Activated CD8-positive, alpha-beta memory T cell treated with anti-CD3 and anti-CD28 coated beads, Interleukin-2, amount 10 ng/mL, durations not matched to agents 7 days and 5 days (primary cell): ENCODE results near the gene NCOA3. TPM values are rescaled to one million over a fixed set of nuclear protein-coding genes. Genes with fewer than 3 reads are reported as not detected.

Source experiments
- ATAC-seq: fragments of 150-1000 bp; cut with Tn5 transposase; one replicate; pipeline ENCODE4 v1.10.0; 2021; ENCODE audit warnings: moderate library complexity
- CTCF ChIA-PET: fragments of 350-600 bp; sonication (Branson Sonifier 250); formaldehyde crosslinking; loops from one replicate; lab custom pipeline; 2021; ENCODE audit warnings: antibody characterized with exemption; lab: Charles Lee
- DNase-seq: peaks from one replicate; pipeline ENCODE4 v3.0.0-alpha.2; 2020
- H3K27ac Mint-ChIP-seq: one replicate; pipeline ENCODE4 v1.8.0; 2021; ENCODE audit warnings: mild to moderate bottlenecking, mixed read lengths
- H3K27me3 Mint-ChIP-seq: one replicate; pipeline ENCODE4 v1.8.0; 2021; ENCODE audit warnings: mixed read lengths
- H3K36me3 Mint-ChIP-seq: one replicate; pipeline ENCODE4 v1.8.0; 2021; ENCODE audit warnings: mild to moderate bottlenecking, mixed read lengths
- H3K4me1 Mint-ChIP-seq: one replicate; pipeline ENCODE4 v1.8.0; 2021; ENCODE audit warnings: mixed read lengths
- H3K4me3 Mint-ChIP-seq: one replicate; pipeline ENCODE4 v1.8.0; 2021; ENCODE audit warnings: mild to moderate bottlenecking, moderate library complexity, mixed read lengths
- H3K9me3 Mint-ChIP-seq: one replicate; pipeline ENCODE4 v1.8.0; 2022; ENCODE audit warnings: low read depth, mixed read lengths
- total RNA-seq, 2 experiments: library from RNA; stranded (reverse); gene quantifications; one replicate each; pipeline ENCODE4 v1.2.3, GENCODE V29; 2021

The NCOA3 gene
- total RNA-seq, 2 experiments from 2014 or later: 74.9 to 75.8 TPM

DNA sequence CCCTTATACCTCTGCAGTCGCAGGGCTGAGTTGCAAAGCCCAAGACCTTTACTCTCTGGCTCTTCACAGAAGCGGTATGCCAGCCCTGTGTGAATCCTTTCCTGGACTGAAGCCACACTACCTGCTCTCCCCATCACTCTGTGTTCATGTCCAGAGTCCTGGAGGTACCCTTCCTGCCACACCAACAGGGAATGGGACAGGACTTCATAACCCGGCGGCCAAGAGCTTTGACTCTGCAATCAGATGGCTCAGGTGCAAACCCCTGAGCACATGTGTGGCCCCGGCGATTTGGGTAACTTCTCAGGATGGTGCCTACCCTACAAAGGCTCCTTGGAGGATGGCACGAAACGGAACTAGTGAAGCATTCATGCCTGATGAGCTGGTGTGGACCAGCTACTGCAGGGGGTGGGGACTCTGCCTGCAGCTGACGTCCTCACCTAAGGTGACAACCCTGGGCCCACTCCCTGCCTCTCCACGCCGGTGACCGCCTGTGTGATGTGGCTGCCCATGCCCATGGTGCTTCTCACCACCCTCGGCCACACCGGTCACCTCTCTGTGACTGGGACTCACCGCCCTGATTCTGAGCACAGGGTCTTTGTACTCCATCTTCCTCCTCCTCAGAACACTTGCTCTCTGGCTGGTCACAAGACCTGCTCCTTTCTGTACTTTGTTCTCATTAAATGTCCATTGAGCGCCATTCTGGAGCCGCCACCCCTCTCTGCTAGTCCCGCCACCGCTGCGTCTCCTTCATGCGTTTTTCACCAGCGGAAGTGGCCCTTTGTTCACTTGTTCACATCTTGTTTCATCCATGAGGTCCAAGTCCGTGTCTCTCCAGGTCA lies 166.8 kb downstream of the NCOA3 start:
- CTCF ChIA-PET: interaction anchor here (1.0 kb wide), 1 partner anchor 8 kb away, joined by 3 read pairs; no protein-coding TSS in a partner anchor

GRCh38 chr20:47669152-47669425 lies 167.4 kb downstream of the NCOA3 start:
- Mint-ChIP-seq H3K4me3 (no peak overlapping the region), H3K27me3 (no peaks in the 10 kb centered on the region), H3K36me3 (no peaks in the 10 kb centered on the region), H3K9me3 (no peaks in the 10 kb centered on the region), H3K27ac (no peak overlapping the region), H3K4me1 (peaks cover 2% of the 10 kb centered on the region)
- CTCF ChIA-PET: no interaction called here
- ATAC-seq (no peak), DNase-seq (no peak)

More for the DNA sequence above, 166.8 kb downstream of the NCOA3 start:
- ATAC-seq (no peak), DNase-seq (no peak)
- Mint-ChIP-seq H3K4me1 (peaks cover 7% of the 10 kb centered on the region), H3K27ac (no peak overlapping the region), H3K27me3 (no peaks in the 10 kb centered on the region), H3K9me3 (no peaks in the 10 kb centered on the region), H3K36me3 (no peaks in the 10 kb centered on the region), H3K4me3 (no peak overlapping the region)

DNA sequence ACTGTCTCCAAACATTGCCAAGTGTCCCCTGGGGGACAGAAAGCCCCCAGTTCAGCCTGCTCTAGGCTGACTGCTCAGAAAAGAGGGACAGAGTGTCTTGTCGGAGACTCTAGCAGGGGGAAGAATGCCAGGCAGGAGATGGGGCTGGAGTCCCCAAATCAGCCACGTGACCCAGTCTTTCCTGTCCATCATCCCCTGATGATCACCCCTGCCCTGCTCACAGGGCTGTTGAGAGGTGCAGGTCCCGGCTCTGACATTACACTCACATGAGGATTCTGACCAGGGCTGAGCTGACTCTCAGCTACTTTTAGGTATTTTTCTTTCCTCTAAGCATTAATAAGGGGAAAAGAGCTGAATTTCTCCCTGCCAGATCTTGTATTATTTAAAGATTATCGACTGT lies 167.8 kb downstream of the NCOA3 start:
- Mint-ChIP-seq H3K4me1 (peaks cover 2% of the 10 kb centered on the region), H3K27me3 (no peaks in the 10 kb centered on the region), H3K36me3 (no peaks in the 10 kb centered on the region), H3K4me3 (no peak overlapping the region), H3K9me3 (no peaks in the 10 kb centered on the region), H3K27ac (no peak overlapping the region)
- DNase-seq (no peak), ATAC-seq (no peak)
- CTCF ChIA-PET: no interaction called here

DNA sequence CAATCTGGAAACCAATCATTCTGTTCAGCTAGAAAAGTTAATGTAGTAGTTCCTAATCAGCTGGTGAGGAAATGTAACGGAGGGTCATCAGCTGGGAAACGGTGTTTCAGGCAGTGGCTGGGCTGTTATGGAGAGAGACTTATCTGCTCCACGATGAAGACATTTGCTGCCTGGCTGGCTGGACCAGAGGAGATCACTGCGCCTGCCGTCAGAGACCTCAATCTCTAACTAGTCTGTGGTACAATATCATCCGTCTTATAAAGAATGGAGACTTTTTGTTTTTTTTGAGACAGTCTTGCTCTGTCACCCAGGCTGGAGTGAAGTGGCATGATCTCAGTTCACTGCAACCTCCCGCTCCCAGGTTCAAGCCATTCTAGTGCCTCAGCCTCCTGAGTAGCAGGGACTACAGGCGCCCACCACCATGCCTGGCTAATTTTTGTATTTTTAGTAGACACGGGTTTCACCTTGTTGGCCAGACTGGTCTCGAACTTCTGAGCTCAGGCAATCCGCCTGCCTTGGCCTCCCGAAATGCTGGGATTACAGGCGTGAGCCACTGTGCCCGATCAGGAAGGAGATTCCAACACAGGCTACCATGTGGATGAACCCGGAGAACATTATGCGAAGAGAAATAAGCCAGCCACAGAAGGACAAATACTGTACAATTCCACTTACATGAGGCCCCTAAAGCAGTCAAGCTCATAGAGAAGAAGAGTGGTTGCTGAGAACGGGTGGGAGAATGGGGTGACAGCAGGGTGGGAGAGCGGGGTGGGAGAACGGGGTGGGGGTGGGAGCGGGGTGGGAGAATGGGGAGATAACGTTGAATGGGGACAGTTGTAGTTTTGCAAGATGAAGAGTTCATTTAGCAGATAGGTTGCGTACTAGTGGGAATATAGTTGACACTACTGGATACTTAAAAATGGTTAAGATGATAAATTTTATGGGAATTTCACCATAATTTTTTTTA lies 168.5 kb downstream of the NCOA3 start:
- no peak for DNase-seq
- H3K36me3 Mint-ChIP-seq: no peaks in the 10 kb centered on the region
- CTCF ChIA-PET: interaction anchor here (1.2 kb wide), 1 partner anchor 950 kb away, joined by 4 read pairs; no protein-coding TSS in a partner anchor

DNA sequence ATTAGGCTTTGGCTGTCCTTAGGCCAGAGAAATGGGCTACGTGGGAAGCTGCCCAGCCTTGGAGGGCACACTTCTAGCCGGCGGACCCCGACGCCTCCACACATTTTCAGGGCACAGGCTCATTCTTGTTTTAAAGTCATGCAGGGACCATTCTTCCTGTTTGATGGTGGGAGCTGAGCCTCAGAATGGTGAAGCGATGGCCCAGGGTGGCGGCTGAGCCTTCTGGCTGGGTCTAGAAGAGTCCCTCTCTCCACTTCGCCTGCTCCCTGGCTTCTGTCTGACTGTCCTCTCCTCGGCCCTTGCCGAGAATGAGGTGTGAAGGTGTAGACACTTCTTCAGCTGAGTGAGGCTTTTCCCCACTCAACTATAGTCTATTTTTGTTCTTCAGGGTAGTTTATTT lies 169.2 kb downstream of the NCOA3 start:
- Mint-ChIP-seq H3K27me3 (no peaks in the 10 kb centered on the region), H3K27ac (no peak overlapping the region), H3K4me1 (peaks cover 2% of the 10 kb centered on the region), H3K4me3 (no peak overlapping the region), H3K36me3 (no peaks in the 10 kb centered on the region), H3K9me3 (no peaks in the 10 kb centered on the region)
- CTCF ChIA-PET: interaction anchor here (1.2 kb wide), 1 partner anchor 949 kb away, joined by 4 read pairs; no protein-coding TSS in a partner anchor
- no peak for ATAC-seq
- DNase-seq: no peak

More for the DNA sequence above, 168.5 kb downstream of the NCOA3 start:
- Mint-ChIP-seq H3K9me3 (no peaks in the 10 kb centered on the region), H3K27ac (no peak overlapping the region), H3K4me1 (peaks cover 2% of the 10 kb centered on the region), H3K4me3 (no peak overlapping the region), H3K27me3 (no peaks in the 10 kb centered on the region)
- no peak for ATAC-seq

GRCh38 chr20:47672166-47672565 lies 170.5 kb downstream of the NCOA3 start:
- CTCF ChIA-PET: interaction anchor here (1.3 kb wide), 1 partner anchor 948 kb away, joined by 4 read pairs; no protein-coding TSS in a partner anchor
- Mint-ChIP-seq H3K9me3 (no peaks in the 10 kb centered on the region), H3K27me3 (no peaks in the 10 kb centered on the region), H3K4me1 (peaks cover 2% of the 10 kb centered on the region), H3K27ac (no peak overlapping the region), H3K4me3 (no peak overlapping the region), H3K36me3 (no peaks in the 10 kb centered on the region)
- DNase-seq (no peak), ATAC-seq (no peak)

DNA sequence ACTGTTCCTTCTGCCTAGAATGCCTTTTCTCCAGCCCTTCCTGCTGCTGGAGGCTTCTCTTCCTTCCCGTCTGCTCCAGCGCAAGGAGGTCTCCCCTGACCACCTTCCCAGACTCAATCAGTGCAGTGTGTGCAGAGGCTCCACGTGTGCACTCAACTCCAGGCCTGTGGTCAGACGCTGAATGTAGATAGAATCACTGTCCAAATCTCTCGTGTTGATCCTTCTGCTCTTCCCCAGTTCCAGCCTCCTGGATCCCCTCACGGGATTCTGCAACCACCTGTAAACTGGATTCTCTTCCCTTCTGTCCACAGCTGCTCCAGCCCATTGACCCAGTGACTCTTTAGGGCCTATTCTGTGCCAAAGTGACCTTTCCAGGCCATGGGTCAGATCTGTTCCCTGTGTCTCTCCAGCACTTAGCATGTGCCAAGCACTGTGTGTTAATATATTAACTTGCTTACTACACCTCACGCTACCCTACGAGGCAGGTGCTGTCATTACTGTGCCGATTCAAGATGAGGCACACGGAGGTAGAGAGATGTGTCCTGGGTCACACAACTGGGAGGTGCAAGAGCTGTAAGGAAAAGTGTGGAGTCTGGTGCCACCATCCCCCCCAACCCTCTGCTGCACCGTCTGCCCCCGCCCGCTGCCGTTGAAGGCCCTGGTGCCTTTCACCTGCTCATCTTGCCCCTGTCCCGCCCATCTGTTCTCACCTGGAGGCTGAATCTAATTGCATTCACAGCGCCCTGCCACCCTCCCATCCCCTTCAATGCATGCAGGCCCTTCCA lies 171.4 kb downstream of the NCOA3 start:
- CTCF ChIA-PET: interaction anchor here (1.3 kb wide), 1 partner anchor 947 kb away, joined by 4 read pairs; no protein-coding TSS in a partner anchor
- Mint-ChIP-seq H3K4me1 (no peaks in the 10 kb centered on the region), H3K4me3 (no peak overlapping the region), H3K27me3 (no peaks in the 10 kb centered on the region), H3K27ac (no peak overlapping the region), H3K36me3 (no peaks in the 10 kb centered on the region), H3K9me3 (no peaks in the 10 kb centered on the region)
- DNase-seq (no peak), ATAC-seq (no peak)

DNA sequence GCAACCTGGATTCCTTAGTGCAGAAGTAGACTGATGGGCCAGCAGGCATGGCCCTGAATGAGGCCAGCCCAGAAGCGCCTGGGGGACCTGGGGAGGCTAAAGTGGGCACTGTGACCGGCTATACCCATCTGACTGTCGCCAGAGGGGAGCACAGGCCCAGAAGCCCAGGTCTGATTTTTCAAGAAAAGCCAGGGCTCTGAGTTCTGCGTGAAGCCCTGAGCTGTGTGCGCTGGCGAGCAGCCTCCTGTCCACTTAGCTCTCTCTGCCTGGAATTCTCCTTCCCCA lies 171.9 kb downstream of the NCOA3 start:
- Mint-ChIP-seq H3K9me3 (no peaks in the 10 kb centered on the region), H3K27ac (no peak overlapping the region), H3K4me3 (no peak overlapping the region), H3K36me3 (no peaks in the 10 kb centered on the region), H3K4me1 (no peaks in the 10 kb centered on the region), H3K27me3 (no peaks in the 10 kb centered on the region)
- no peak for DNase-seq
- no peak for ATAC-seq
- CTCF ChIA-PET: interaction anchor here (1.0 to 1.9 kb wide), 2 partner anchors 9 to 19 kb away, joined by 3 to 8 read pairs; no protein-coding TSS in a partner anchor

DNA sequence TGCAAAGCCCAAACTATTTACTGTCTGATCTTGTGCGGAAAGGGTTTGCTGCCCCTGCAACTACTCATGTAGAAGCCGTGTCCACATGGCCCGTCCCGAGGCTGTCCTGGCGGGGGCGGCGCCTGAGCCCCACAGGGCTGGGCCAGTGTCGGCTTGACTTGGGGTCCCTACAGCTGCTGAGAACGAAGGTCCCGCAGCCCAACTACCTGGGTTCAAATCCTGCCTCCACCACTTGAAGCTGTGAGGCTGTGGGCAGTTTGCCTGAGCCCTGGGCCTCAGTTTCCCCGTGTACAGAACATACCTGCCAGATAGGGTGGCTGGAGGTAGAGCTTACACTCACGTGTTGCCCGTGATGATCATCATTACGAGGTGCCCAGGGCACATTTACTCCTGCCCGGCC lies 172.5 kb downstream of the NCOA3 start:
- Mint-ChIP-seq H3K27ac (no peak overlapping the region), H3K4me1 (no peaks in the 10 kb centered on the region), H3K27me3 (no peaks in the 10 kb centered on the region), H3K9me3 (no peaks in the 10 kb centered on the region), H3K4me3 (no peak overlapping the region), H3K36me3 (no peaks in the 10 kb centered on the region)
- CTCF ChIA-PET: interaction anchor here (1.0 to 1.9 kb wide), 3 partner anchors 10 to 946 kb away, joined by 3 to 8 read pairs (median 5); no protein-coding TSS in a partner anchor
- ATAC-seq (no peak), DNase-seq (no peak)

DNA sequence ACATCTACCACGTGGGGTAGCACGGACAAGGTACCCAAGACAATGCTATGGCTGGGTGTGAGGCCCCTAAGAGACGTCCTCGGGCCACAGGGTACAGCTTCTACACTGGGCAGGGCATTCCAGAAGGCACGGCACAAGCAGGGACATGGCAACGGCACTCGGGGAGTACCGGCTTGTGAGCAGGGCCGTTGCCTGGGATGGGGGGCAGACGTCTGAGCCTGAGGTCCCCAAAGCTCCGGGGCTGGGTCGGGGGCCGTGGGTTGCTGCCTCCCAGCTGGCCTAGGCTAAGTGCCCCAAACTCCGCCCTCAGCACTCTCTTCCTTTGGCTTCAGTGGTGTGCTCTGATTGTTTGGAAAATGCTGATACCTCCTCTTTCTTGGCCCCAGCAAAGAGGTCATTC lies 173.0 kb downstream of the NCOA3 start:
- DNase-seq: no peak
- H3K9me3 Mint-ChIP-seq: no peaks in the 10 kb centered on the region
- H3K27ac Mint-ChIP-seq: no peak overlapping the region
- H3K27me3 Mint-ChIP-seq: no peaks in the 10 kb centered on the region
- ATAC-seq: no peak
- no peaks in the 10 kb centered on the region for H3K4me1 Mint-ChIP-seq
- H3K4me3 Mint-ChIP-seq: no peak overlapping the region
- CTCF ChIA-PET: interaction anchor here (0.8 to 1.9 kb wide), 4 partner anchors 11 to 946 kb away, joined by 3 to 8 read pairs (median 4); no protein-coding TSS in a partner anchor
- H3K36me3 Mint-ChIP-seq: no peaks in the 10 kb centered on the region

GRCh38 chr20:47675190-47676142 lies 173.8 kb downstream of the NCOA3 start:
- Mint-ChIP-seq H3K4me3 (no peak overlapping the region), H3K27me3 (no peaks in the 10 kb centered on the region), H3K4me1 (no peaks in the 10 kb centered on the region), H3K9me3 (no peaks in the 10 kb centered on the region), H3K27ac (no peak overlapping the region), H3K36me3 (no peaks in the 10 kb centered on the region)
- ATAC-seq (no peak), DNase-seq (no peak)
- CTCF ChIA-PET: interaction anchor here (0.8 to 1.9 kb wide), 3 partner anchors 11 to 945 kb away, joined by 3 to 8 read pairs (median 5); no protein-coding TSS in a partner anchor

GRCh38 chr20:47676219-47676721 lies 174.6 kb downstream of the NCOA3 start:
- ATAC-seq (no peak), DNase-seq (no peak)
- no peak overlapping the region for H3K27ac Mint-ChIP-seq
- no peaks in the 10 kb centered on the region for H3K4me1 Mint-ChIP-seq
- no peak overlapping the region for H3K4me3 Mint-ChIP-seq
- CTCF ChIA-PET: interaction anchor here (2.3 to 3.1 kb wide), 2 partner anchors 12 to 944 kb away, joined by 10 to 31 read pairs; no protein-coding TSS in a partner anchor
- H3K36me3 Mint-ChIP-seq: no peaks in the 10 kb centered on the region
- H3K9me3 Mint-ChIP-seq: no peaks in the 10 kb centered on the region
- H3K27me3 Mint-ChIP-seq: no peaks in the 10 kb centered on the region
